Stimulated activated CD8-positive, alpha-beta memory T cell treated with anti-CD3 and anti-CD28 coated beads, Interleukin-12 subunit alpha, Interleukin-12 subunit beta, amount 100 ng/mL, for 1 hour (primary cell): Measurements from ENCODE around the gene MTMR6.
"Not testable (repeated sequence)": the region's sequence is repeated elsewhere in the genome, so short reads cannot be mapped to it uniquely, and the experiment has no call there.

Experiments
- DNase-seq: peaks from one replicate; pipeline ENCODE4 v3.0.0-alpha.2; 2020; ENCODE audit warnings: low read depth

Gene MTMR6

DNA sequence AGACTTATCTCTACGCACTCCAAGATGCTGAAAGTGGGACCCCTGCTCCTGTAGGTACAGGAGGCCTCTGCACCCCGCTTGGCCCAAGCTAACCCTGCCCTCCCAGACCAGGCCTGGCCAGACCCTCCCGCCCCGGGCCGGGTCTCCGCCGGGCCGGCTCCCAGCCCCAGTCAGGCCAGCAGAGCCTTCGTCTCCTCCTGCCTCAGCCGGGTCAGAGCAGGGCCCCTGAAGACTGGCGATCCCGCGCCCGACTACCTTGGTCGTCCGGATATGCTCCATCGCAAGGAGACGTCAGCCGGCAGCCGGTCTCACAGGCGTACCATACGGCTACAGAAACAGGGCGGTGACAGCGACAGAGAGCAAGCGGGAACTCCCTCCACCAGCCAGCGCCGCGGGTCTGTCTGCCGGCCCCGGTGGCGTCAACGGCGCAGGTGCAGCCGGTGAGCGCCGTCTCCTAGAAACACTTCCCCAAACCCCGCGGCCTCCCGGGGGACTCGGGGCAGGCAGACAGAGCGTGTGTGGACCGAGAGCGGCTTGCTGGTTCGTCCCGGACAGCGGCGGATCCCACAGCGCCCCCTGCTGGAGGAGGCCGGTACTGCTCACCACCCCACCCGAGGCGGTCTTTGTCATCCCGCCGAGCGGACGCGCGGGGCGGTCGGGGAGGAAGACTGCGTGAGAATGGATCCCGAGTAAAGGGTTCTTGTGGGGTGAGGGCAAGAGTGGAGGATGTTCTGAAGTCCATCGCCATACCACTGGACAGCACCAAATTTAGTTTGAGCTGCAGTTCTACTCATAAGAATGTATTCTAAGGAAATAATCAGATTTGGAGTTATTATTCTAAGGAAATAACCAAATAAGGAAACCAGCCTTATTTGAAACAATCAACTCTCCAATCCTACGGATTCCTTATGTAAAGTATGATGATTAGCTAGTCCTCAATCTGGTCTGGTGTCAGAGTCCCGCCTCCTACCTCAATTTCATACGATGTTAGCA, at the start of gene MTMR6:
Gene MTMR6 (minus strand): TSS at position 520 of the 993 bp plus-strand sequence. CDS start 241 bp downstream, at position 279.
- DNase-seq = peak; percentile 91

DNA sequence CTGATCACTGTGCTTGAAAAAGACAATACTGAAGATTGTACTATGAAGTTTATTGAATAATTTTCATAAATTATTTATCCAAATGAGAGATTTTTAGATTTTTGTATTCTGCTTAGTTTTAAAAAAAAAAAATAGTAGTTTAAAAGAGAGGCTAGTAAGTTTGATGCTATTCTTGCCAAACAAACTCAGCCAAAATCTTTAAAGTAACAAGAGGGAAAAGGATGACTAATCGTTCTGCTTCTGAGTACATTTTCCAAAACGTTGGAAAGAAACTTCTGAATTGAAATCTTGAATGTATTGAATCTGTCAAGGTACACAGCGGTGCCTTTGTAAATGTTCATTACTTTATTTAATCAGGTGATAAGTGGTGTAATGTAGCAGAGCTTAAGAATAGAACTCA, 48.6 kb upstream of the MTMR6 start:
- no peak for DNase-seq

DNA sequence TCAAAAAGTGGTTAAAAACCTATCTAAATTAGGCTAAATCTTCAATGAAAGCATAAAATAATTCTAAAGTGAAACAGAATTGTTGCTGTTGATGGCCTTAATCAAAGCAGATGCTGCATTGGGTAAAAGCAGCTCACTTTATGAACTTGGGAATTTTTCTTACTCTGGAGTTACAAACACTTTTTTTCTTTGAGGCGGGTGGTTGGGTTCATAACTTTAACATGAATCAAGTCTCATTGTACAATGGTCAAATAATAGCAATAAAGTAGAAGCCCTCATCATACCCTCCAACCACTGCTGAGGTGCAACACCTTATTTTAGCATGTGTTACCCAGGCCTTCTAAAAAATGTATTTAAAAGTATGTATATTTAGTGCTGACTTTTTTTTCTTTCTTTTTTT, 43.3 kb upstream of the MTMR6 start:
- DNase-seq = no peak

DNA sequence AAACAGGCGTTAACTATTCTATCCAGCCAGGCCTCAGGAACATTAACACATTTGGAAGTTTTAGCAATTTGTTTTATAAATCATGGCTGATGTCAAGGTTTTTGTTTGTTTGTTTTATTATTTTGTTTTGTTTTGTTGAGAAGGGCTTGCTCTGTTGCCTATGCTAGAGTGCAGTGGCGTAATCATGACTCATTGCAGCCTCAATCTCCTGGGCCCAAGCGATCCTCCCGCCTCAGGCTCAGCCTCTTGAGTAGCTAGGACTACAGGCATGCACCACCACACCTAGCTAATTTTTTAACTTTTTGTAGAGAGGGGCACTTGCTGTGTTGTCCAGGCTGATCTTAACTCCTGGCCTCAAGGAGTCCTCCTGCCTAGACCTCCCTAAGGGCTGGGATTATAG, 42.4 kb upstream of the MTMR6 start:
- DNase-seq = no peak

DNA sequence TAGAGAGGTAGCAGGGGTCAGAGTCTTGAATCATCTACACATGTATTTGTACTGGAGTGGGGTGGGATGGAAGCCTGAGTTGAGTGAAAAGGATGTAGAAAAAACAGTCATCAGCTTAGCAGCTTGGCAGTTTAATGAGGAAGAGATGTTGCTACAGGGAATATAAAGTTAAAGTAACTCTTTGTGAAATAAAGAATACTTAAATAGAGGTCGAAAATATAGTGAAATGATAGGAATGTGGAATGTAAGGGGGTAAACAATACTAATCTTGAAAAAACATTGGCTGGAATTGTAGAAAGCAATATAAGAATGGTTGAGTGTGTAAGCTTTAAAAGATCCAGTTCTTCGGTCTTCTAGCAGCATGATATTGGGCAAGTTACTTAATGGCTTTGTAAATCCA, 36.8 kb upstream of the MTMR6 start:
- no peak for DNase-seq

DNA sequence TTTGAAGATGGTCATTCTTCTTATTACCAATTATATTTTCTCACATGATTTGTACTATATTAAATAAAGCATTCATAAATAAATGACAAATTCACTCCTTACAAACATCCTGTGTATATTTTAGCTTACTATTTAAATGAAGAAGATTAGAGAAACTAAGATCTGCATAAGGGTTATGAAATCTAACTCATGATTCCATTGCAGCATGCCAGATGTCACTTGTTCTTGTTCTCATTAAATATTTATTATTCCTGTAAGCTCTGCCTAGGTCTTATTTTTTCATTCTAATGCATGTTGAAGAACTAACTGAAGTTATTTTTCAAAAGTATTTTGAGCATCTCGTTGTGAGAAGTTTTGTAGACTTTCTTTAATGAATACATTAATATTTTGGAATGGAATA, 32.5 kb upstream of the MTMR6 start:
- no peak for DNase-seq

DNA sequence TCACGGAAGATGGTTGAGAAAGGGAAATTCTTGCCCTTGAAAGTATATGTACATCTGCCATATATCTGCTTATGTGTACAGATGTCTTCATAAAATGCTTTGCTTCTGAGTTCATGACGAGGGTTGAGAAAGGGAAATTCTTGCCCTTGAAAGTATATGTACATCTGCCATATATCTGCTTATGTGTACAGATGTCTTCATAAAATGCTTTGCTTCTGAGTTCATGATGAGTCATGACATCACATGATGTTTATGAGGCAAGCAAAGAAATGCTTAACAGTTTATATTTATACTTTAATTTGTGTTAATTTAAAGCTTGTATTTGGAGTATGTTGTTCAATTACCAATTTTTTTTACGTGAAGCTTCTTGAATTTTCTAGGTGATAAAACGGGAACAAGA, 31.7 kb upstream of the MTMR6 start:
- DNase-seq = not testable (repeated sequence)

DNA sequence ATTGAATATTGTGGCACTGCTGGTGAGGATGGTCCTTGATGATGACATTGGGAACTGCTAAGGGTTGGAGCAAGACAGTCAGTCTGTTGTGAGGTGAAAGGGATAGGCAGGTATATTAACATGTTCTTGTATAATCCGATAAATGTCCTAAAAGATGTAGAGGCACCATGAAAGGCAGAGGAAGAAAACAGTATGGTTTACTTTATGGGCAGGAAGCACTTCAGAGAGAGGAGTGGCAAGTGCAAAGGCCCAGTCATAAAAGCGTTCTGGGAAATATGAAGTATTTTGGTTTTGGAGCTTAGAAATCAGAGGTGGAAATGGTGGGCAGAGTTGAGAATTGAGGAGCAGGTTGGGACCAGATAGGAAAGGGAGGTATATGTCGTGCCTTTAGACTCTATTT, 23.6 kb upstream of the MTMR6 start:
- no peak for DNase-seq

DNA sequence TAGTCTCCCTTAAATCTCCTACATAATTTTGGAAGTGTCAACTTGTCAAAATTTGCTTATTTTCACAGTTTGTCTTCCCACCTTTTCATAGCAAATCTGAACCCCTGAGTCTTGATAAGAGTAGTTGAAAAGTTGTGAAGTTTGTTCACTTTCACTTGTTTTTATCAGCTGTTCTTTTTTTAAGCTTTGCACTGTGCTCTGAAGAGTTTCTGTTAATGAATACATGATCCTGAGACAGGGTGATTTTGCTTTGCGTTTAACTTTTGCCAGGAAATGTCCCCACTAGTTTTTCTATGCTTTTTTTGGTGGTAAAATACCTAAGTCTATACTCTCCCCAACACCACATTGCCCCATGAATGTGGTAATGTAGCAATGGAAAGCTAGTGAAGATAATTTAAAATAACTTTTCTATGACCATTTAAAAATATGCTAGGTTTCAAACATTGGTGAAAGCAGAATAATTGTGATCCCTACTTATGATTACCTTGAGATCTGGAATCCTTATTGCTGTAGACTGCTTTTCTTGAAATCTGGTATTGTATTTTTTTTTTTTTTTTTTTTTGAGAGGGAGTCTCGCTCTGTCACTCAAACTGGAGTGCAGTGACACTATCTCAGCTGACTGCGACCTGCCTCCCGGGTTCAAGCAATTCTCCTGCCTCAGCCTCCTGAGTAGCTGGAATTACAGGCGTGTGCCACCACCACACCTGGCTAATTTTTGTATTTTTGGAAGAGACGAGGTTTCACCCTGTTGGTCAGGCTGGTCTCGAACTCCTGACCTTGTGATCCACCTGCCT, 19.6 kb upstream of the MTMR6 start:
- DNase-seq = no peak

DNA sequence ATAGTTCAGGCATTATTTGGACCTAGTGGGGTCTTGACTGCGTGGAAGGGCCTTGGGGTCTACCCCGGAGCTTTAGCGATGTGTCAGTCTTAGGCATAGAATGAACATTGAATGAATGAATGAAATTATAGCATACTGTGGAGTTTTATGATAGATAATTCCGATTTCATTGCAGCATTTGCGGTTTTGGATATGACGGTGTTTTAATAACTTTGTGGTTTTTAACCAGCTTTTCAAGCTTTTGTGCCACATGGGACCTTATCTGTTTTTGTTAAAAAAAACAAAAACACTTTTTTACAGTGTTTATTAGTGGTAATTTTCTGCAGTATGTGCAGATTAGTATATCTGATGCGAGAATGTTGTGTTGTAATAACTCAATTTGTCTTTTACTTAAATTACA, 14.8 kb upstream of the MTMR6 start:
- no peak for DNase-seq

DNA sequence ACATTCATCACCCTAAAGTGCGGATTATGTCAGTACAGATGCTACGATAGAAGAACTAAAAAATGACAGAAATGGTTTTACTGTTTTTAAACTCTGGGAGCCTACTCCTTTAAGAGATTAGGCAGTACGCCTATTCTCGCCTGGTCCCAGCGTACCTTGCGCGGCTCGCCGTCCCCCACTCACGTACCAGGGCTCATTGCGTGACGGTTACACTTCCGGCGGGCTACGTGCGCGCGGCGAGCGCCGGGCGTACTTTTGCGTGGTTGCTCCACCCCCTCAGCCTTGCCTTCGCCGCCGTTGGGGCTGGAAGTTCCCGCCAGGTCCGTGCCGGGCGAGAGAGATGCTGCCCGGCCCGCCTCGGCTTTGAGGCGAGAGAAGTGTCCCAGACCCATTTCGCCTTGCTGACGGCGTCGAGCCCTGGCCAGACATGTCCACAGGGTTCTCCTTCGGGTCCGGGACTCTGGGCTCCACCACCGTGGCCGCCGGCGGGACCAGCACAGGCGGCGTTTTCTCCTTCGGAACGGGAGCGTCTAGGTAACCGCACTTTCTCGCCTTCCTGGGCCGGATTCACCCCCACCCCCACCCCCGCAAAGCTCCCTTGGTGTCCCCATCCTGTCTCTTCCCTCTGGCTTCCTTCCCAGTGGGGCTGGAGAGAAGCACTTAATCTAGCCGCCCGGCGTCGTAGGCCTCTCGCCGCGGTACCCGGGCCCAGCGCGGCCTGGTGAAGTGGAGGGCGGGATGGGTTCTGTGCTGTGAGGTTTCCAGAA, 14.2 kb upstream of the MTMR6 start, which contains the start of gene NUP58:
Gene NUP58 (plus strand): TSS at position 279 of the 767 bp plus-strand sequence. CDS start 149 bp downstream, at position 428.
- peak; percentile 89 for DNase-seq

DNA sequence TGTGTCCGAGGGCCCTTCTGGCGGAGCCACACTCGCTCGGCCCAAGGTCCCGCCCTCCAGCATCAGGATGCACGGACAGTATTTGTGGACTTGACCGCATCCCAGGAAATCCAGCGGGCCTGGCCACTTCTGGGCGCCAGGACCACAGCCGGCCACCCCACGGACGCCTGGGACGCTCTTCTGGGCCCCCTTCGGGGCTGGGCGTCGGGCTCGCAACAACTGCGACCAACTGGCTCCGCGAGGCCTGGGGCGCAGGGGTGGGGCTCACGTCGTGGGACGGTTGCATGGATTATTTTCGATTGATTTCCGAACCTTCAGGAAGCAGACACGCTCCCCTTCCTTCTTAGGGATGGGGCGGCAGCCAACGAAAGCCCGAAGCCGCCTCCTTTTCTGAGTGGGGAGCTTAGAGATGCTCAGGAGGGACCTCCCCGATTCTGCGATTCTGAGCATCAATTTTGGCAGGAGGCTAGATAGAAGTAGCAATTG, 13.6 kb upstream of the MTMR6 start:
- DNase-seq = no peak

DNA sequence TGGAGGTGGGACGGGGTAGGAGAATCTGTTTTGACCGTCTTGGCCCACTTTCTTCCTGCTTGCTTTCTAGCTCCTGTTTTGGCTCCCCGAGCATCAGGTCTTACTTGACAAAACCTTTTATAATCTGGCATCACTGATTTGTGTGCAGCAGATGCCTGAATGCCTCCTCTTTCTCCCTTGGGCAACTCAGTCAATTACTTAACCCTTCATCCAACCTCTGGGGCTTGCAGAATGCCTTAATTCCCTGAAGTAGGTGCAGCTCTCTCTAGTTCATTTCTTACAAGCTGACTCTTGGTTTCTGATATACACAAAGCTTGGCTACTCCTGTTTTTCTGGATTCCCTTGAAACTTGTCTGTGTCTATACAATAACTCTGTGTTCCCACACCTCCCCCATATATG, 8.4 kb upstream of the MTMR6 start:
- DNase-seq = no peak

DNA sequence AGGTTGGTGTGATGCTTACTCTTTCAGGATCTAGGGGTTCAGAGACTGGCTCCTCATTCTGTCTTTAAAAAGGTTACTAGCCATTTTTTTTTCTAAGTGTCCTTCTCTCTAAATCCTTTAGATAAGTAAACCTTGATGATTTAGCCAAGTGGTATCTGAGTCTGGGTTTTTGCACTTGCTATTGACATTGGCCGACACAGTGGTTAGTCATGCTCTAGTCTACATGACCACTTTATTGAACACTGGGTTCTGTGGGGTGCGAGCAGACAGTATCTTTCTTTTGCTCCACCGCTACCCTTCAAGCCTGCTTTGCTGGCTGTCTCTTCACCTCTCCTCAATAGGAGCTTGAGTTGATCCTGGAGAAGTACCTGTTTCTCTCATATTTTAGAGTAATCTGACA, 7.9 kb upstream of the MTMR6 start:
- DNase-seq = no peak

DNA sequence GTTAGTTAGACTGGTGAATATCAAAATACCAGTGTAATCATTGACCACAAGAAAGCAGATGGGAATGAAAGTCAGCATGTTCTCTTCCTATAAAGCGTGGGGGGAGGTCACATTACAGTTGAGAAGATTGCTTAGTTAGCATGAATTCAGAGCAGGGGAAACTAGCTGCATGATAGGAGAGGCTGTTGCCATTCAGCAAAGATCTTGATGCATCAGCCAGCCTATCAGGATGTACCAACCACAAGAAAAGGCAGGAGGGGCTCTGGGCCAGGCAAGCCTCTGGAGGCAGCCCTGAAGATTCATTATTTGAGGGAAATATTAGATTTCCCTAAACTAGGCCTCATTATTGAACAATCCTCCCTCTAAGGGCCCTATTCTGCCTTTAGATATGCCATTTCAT, 5.0 kb upstream of the MTMR6 start:
- no peak for DNase-seq

DNA sequence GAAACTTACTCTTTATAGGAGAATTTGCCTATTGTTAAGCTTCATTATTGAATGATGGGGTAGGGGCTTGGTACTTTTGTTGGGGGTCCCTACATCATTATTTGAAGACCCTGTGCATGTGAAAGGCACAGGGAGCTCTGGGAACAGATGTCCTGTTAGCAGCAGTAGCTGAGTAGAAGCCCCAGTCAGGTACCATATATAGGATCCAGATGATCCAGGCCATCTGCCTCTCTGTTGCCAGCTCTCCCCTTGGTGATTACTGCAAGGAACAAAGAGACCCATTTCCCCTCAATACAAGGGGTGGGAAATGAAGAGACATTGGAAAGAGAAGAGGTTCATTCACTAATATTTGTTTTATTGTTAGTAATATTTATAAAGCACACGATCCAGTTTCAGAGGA, 4.4 kb upstream of the MTMR6 start:
- DNase-seq = no peak

DNA sequence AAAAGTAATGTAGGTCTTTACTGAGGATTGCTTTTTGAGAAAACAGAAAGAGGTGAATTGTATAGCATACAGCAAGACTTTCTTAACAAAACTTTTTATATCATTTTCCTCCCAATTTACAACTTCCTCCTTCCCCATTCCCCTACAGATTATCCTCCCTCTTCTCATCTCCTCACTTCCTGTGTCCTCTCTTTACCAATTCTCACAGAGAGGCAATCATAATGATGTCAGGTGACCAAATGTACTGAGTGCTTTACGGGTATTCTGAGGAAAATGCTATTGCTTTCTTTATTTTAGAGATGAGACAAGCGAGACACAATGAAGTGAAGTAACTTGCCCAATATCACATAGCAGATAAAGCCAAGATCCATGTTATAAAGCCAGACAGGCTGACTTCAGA, 1.7 kb upstream of the MTMR6 start:
- no peak for DNase-seq

DNA sequence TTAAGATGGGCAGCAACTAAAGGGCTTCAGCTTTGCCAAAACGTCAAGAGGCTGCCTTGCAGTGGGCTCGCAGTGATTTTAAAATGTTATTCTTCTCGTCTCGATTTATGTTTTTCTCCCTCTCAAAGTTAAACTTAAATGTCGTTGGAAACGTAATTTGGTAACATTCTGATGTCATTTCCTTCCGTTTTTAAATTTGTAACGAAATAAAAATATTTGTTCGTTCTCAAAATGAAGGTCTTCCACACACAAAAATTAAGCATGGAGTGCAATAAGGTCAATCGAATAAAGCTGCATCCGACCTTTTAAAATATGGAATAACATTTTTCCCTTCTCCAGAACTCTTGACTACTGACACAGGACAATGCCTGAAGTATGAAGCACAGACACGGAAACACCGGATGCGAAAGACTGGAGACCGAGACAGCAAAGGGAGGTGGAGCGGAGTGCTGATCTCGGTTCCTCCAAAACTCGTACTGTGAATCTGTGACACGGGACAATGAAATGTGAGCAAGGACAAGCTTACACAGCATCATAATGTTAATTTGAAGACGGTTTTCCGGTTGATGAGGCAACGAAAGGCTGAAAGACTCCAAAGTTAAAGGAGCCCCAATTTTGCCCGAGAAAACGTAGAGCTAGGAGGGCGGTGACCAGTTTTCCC, 850 bp downstream of the MTMR6 start:
- DNase-seq = no peak

DNA sequence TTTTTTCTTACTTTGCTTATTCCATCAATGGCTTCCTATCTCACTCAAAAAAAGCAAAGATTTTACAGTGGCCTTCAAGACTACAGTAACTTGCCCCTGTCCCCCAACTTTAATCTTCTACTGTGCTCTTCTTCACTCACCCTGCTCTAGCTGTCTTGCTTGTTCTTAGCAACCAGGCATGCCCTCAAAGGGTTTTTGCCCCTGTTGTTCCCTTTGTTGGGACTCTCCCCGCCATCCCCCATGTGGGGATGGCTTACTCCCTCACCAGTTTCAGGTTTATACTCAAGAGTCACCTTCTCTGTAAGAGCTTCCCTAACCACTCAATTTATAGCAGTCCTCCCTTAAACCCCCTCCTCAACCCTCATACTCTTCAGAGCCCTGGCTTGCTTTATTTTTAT, 5.4 kb downstream of the MTMR6 start:
- no peak for DNase-seq

DNA sequence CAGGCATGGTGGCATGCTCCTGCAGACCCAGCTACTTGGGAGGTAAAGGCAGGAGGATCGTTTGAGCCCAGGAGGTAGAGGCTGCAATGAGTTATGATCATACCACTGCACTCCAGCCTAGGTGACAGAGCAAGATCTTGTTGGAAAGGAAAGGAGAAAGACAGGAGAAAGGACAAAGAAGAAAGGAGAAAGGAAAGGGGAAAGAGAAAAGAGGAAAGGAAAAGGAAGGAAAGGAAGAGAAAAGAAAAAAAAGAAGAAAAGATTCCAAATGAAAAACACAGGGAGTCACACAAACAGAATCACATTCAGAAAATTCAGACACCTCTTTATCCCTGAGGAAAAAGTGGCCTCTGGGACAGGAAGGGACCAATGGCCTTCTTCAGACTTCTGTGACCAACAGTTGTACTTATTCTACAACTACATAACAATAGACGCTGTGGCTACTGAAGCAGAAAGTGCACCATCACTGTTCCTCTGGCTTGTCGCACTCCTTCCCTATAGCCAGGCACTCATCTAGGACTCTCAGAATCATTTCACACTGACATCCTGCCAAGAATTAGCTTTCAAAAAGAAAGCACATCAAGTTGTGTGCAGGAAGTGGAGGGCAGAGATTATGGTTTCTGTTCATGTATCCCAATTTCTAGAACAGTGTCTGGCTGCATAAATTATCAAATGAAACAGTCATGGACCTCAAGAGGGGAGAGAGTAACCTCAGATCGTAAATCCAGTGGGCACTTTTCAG, 5.9 kb downstream of the MTMR6 start:
- no peak for DNase-seq

DNA sequence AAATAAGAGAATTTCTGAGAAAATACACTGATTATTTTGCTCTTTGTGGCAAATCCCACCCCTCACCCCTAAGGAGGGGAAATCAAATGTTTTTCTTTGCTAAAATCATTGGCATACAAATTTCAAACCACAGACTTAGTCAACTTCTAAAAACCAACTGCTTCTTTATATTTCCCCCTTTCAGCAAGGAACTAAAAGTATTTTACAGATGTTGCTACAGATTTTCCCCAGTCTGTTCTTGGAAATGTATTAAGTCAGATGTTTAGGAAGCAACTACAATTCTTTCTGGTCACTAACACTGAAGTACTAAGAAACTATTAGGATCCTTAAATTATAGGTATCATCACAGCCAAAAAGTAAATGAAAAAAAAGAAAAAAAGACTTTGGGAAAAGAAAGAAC, 6.9 kb downstream of the MTMR6 start:
- no peak for DNase-seq
